GM21447 (cell line): ENCODE data around the gene RAET1E.
"Not testable (repeated sequence)": the region's sequence is repeated elsewhere in the genome, so short reads cannot be mapped to it uniquely, and the experiment has no call there.

Experiments
- ATAC-seq: cut with Tn5 transposase; IDR thresholded peaks from one replicate; pipeline ENCODE4 v1.9.1; 2021; ENCODE audit not compliant: unreplicated experiment

RAET1E gene, protein sequence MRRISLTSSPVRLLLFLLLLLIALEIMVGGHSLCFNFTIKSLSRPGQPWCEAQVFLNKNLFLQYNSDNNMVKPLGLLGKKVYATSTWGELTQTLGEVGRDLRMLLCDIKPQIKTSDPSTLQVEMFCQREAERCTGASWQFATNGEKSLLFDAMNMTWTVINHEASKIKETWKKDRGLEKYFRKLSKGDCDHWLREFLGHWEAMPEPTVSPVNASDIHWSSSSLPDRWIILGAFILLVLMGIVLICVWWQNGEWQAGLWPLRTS

DNA sequence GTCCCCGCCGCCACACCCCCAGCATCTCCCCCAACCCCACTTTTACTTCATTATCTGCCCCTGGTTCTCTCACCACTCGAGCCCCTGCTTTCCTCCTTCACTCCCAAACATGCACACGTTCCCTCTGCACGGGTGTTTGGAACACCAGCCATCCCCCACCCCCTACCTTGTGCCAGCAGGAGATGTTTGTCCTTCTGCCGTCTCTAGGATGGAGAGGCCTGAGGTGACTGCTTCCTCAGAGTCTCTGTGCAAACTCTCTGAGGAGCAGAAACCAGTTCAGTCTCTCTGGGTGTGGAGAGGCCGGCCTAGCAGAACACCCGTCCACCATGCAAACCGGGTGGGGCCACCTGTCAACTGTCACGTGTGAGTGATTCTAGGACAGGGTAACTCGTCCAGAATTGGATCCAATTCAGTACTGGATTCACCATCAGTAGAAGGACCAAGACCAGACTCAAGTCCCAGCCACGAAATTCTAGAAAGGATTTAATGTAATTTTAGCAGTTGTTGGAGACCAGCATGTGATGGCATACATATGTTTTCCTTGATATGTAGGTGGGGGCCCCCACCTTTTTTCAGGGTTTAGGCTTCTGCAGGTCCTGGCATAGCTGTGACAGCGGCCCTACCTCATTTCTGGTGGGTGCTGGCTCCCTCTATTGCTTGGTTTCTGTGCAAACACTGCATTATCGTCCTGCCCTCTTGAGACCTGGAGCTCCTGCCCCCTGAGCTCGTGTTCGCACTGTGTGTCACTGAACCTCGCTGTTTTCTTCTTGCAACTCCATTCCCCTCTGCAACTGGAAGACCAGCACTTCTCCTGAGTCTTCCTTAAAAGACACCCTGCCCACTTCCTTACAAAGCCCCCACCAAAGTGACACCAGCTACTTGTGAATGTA, at the start of gene RAET1E:
Gene RAET1E, minus strand, starts transcription at position 259 of the 890 bp plus-strand sequence. CDS start 7,212 bp downstream, outside the sequence.
- ATAC-seq: no peak

DNA sequence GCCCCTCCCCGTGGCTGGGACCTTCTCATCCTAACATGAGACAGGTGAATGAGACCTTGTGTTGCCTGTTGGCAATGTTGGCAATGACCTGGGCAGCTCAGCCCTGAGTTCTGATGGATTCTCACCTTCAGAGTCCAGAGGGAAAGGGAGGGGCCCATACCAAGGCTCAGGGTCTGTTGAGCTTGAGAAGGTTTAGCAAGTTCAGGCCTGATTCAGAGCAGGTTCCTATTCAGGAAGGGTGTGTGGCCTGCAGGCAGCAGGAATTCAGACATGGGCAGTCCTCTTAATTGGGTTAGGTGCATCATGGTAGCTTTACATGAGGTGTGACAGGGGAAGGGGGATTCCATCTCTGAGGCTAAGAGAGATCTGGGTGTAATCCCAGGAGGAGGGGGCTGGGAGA, 49.6 kb upstream of the RAET1E start:
- ATAC-seq: not testable (repeated sequence)

DNA sequence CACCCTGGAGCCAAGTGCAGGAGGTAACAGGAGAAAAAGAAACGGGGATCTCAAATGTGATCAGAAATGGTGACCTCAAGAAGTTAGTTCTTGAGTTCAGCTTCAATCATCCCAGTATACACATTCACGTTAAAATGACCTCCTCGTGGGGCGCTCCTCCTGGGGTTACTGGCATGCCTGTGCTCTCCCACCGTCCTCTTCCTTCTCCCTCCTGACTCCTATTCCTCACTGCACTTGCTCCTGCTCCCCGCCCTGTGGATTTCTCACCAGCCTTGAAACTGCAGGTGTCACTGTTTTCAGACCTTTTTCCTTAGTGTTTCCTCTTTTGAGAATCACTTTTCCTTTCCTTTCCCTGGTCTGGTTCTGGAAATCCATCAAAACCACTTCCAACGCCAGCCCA, 48.7 kb upstream of the RAET1E start:
- not testable (repeated sequence) for ATAC-seq

DNA sequence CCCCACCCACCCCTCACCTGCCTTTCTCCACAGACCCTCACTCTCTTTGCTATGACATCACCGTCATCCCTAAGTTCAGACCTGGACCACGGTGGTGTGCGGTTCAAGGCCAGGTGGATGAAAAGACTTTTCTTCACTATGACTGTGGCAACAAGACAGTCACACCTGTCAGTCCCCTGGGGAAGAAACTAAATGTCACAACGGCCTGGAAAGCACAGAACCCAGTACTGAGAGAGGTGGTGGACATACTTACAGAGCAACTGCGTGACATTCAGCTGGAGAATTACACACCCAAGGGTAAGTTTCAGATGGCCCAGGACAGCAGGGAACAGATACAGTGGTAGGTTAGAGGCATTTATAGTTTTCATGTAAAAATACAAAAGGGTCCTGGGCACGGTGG, 47.4 kb upstream of the RAET1E start:
- ATAC-seq: not testable (repeated sequence)

DNA sequence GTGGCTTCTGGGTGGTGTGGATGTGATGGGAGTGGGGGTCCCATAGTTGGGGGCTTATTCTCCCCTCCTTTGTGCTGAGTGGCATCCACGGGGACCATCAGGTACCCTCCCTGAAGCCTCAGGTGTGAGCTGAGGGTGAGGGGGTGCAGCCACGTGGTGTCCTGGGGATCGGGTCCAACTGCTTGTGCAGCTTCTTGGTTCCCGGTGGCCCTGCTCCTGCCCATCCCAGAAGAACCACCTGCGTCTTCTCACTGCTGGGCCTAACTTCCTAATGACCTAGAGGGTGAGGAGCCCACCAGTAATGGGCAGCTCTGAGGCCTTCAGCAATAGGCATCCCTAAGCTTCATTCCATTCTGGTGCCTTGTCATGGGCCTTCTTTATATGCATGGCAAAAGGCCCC, 45.4 kb upstream of the RAET1E start:
- ATAC-seq: not testable (repeated sequence)

DNA sequence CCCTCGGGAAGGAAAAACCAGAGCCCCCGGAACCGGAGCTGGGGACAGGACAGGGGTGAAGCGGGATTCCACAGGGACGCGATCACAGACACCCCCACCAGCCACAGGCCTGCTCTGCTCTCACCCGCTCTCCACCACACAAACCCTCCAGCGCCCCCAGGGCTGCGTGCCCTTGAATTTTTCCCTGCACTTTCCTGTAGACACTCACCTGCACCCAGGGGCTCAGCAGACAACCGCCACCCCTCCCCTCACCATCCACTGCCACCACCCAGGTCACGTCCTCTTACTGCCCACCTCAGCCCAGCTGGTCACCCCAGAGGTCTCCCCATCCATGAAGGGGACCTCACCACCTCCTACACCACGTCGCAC, 44.5 kb upstream of the RAET1E start:
- ATAC-seq: no peak

DNA sequence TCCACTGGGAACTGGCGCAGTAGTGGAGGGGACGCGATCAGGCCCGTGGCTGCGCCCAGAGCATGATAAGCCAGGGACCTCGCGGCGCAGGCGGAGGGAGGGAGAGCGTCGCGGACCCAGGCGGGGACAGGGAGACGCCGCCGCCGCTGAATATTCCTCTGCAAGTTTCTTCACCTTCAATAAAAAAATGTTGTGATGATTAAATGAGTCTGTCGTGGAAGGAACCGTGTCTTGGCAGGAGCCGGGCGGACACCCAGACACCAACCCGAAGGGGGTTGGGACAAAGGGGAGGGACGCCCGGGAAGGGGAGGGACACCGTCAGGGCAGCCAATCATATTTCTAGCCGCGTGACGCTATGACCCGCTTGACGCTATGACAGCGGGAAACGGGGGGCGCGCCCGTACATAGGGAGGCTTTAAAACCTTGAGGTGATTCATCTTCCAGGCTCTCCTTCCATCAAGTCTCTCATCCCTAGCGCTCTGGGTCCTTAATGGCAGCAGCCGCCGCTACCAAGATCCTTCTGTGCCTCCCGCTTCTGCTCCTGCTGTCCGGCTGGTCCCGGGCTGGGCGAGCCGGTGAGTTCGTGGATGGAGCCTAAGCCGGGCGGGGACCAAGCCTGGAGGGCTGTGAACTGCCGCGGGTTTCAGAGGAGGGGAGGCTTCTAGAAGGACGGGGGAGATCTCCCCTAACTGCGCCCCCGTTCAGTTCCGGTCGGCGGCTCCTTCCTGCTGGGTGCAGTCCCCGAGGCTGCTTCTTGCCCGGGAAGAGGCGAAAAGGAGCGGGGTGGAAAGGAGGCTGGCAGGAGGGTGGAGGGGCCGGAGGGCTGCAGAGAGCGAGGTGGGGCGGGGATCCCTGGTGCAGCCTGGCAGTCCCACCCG, 43.9 kb upstream of the RAET1E start, which contains the start of gene ULBP2:
Gene ULBP2, plus strand, starts transcription at position 432 of the 878 bp plus-strand sequence. Its CDS starts 59 bp downstream, at position 491.
- no peak for ATAC-seq

DNA sequence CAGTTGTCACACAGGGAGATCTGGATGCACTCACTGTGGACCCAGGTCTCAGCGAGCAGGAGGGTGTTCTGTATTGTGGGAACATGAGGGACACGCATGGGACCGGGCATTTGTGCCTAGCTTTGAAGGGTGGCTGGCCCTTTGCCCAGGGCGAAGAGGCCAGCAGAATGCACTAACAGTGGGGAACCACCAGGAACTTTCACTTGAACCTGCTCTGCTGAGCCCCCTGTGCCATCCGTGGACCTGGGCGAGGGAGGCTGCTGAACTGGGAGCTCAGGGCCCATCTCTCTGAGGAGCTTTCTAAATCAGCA, 42.7 kb upstream of the RAET1E start:
- ATAC-seq: no peak

DNA sequence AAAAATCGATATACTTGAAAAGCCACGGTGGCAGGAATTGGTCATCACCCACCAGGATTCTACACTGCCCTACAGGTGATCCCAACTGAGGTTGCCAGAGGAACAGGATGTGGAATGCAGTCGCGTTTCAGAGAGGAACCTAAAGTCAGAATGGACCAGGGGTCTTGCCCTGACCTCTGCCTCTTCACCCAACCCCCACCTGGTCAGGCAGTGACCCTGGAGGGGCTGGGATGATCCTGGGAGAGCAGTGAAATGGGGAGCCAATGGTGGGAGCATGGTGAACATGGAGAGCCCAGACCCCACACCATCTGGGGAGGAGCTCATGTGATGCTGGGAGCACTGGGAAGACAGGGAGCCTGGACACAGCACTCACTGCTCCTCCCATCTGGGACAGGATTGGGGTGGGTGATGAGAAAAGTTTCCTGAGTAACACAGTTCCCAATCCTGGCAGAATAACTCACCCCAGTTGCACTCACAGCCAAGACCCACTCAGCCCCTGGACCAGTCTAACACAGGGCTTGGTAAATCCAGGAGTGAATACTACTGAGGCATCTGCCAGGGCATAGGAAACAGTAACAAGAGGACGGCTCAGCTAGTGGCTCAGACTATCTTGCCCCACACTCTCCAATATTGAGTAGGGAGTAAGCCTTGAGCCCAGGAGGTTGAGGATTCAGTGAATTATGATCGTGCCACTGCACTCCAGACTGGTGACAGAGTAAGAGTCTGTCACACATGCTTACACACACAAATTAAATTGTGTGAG, 42.2 kb upstream of the RAET1E start:
- ATAC-seq: no peak

DNA sequence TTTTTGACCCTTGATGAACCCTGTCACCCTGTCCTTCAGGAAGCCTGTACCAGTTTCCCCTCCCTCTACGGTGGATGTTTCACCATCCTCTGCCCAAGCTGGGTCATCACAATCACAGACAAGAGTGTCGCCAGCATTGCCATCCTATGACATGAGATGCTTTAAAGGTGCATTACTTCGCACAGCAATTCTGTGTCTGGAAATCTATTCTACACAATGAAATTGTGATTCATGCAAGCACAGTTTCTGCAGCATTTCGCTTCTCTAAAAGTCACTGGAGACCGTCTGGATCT, 41.4 kb upstream of the RAET1E start:
- ATAC-seq: no peak

DNA sequence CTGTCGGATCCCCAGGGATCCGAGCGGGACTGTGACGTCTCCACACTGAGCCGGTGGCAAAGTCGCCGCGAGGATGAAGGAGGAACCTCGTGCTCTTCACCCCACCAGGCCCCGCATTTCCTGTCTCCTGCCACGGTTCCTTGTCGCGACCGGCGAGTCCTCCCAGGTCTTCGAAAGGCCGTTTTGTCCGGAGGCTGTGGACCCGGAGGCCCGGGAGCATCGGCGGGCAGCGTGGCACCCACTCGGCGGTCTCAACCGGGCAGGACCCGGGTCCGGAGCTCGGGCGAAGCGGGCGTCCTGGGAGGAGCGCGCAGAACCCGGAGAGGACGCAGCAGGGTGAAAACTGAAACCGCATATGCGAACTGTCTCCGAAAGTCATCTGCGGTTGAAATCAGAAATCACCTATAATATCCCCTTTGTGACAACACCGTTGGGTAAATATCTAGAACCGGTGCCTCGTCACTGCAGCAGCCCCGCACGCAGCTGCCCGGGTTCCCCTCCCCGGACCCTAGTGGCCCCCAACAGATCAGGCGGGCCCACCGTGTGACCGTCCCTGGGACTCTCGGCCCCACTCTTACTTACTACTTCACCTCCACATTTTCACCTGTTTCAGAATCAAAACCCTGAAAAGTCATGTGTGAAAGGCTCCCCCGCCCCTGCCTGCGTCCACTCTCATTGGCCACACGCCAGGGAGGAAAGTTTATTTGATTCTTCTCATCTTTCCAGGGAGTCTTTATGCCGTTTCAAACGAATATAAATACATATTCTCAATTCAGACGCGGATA, 40.9 kb upstream of the RAET1E start:
- ATAC-seq: peak; percentile 86

DNA sequence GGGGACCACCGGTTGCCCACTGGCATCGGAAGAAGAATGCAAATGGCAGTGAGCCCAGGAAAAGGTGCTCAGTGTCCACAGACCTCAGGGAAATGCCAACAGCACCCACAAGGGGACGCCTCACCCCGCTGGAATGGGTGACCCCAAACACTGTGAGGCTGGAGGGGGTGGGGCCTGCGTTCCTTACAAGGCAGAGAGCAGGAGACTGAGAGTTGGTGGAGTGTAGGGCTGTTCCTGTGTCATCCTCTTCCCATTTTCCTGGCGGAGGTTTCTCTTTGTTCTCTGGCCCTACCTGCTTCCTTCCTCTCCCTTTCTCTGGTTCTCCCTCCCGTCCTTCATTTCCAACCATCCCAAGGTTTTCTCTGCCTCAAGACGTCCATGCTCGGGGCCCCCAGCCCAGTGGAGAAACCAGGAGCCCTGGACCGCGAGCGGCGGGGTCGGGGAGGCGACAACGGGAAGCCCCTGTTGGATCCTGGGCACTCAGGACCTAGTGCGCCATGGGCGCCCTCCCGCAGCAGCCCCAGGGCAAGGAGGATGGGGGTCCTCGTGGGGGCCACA, 40.2 kb upstream of the RAET1E start:
- not testable (repeated sequence) for ATAC-seq

DNA sequence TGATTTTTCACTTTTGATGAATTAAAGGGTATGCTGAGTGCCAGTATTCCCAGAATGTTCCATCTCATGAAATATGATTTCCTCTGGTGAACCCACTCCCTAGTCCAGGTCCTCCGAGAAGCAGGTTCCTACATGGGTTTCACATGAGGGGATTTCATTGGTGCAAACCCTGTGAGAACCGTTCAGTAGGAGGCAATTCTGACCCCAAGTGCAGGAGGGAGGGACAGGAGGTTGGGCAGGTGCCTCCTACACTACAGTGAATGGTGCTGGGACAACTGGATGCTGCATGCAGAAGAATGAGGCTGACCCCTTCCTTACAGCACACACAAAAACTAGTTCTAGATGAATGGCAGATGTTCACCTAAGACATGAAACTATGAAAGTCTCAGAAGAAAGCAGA, 38.8 kb upstream of the RAET1E start:
- ATAC-seq: no peak

DNA sequence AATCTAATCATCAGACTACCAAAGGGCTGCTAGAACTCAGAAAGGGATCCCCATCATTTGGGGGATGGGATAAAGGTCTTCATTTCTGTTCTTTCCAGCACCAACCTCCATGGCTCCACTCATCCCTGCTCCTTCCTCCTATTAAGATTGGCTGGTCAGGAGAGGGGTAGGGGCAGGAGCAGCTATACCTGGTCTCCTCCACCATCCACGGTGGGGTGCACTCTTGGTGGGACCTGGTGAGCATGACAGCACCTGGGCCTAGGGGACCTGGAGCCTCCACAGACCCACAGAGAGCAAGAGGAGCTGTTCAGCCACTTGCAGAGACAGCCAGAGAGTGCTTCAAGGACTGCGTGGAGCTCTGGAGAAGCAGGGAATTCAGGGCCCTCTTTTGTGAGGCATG, 37.8 kb upstream of the RAET1E start:
- ATAC-seq: no peak

DNA sequence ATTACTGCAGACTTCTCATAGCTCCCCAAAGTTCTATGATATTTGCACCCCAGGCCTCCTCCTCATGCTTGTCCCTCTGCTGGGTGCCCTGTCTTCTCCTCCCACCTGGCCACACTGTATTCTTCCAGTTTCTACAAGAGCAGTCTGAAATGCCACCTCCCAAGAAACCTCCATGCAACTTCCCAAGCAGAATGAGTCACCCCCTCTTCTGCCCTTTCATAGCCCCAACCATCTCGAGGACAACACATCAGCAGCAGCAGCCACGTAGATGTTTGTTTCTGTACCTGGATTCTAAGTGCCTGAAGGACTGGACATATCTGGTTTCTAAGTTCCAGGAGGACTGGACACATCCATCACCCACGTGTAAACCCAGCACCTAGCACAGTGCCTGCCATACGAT, 37.3 kb upstream of the RAET1E start:
- ATAC-seq: no peak

DNA sequence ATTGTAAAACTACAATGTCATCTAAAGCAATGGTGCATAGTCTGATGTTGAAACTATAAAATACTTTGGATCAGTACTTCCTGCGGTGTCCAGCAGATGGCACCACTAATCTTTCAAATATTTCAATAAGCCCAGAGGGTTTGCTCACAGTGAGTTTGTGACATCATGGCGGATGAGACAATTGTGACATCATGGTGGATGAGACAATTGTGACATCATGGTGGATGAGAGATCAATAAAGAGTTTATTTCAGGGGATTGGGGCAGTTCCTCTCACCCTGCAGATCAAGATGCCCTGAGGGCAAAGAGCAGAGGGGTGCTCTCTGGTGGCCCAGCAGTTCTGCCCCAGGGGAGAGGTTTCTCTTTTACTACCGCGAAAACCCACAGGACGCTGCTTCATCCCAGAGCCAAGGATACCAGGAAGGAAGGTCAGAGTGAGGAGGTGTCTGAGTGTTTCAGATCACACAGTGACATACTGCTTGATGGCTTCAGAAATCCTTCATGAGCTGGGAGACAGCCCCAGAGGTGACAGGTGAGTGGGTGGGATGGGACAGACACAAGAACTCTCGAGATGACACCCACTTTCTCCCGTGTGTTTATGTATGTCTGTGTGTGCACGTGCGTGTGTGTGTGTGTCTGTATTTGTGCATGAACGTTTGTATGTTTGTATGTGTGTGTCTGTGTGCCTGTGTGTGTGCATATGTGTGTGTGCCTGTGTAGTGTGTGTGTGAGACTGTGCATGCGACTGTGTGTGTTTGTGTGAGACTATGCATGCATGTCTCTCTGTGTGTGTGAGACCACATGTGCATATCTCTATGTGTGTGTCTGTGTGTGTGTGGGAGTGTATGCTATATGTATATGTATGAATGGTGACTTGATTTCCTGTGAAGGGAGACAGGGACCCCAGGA, 36.6 kb upstream of the RAET1E start:
- ATAC-seq: no peak

DNA sequence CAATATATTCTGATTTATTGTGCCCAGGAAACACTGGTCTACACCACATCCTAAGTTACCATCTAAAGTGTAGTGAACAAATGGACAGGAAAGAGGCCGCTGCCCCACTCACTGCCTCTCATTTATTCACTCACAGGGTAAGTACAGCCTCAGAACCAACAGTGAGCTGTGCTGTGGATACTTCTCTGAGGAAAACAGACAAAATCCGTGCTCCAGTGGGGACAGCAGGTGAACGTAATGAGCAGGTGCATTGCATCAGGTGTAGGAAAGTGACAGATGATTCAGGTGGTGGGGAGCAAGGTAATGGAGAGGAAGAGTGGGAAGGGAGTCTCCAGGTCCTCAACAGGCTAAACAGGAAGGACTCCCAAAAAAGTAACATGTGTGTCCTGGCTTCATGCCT, 35.5 kb upstream of the RAET1E start:
- ATAC-seq: no peak

DNA sequence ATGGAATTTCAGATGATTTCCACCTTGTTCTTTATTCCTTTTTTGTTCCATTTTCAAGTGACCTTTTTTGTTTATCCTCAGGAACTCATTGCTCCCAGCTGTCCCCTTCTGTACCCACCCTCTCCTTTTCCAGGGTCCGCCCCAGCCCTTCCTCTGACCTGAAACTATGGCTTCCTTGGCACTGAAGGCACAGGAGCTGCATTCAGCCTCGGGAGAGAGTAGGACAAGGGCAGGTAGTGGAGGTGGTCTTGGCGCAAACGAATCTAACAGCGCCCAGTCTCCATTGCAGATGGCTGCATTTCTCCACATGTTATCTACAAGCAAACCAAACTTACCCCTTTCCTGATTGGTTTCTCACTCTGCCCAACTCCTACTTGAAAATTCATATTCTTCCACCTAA, 35.1 kb upstream of the RAET1E start:
- ATAC-seq: no peak

DNA sequence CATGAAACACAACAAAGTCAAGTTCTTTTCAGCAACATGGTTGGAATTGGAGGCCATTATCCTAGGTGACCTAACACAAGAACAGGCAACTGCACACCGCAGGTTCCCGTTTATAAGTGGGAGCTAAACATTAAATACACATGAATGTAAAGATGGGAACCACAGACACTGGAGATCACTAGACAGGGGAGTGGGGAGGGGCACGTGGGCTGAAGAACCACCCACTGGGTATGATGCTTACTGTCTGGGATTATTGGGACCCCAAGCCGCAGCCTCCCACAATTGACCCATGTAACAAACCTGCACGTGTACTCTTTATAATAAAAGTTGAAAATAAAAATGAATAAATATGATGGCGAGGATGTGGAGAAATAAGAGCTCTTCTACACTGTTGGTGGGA, 33.6 kb upstream of the RAET1E start:
- no peak for ATAC-seq
